Endothelial cell (in vitro differentiated cells): ENCODE measurements around the gene GAS7. TPM values are rescaled to one million over a fixed set of nuclear protein-coding genes. Genes with fewer than 3 reads are reported as not detected.

Source experiments
- DNase-seq: peaks from one replicate; pipeline ENCODE4 v3.0.0; 2021; ENCODE audit warnings: low spot score
- H3K27ac Mint-ChIP-seq: one replicate; pipeline ENCODE4 v1.8.0; 2021; ENCODE audit warnings: mixed read lengths, inconsistent platforms; ENCODE audit not compliant: unreplicated experiment
- H3K27me3 Mint-ChIP-seq: one replicate; pipeline ENCODE4 v1.8.0; 2021; ENCODE audit warnings: mild to moderate bottlenecking, moderate library complexity, mixed read lengths, inconsistent platforms; ENCODE audit not compliant: unreplicated experiment
- H3K36me3 Mint-ChIP-seq: one replicate; pipeline ENCODE4 v1.8.0; 2021; ENCODE audit warnings: mild to moderate bottlenecking, low read depth, mixed read lengths, inconsistent platforms; ENCODE audit not compliant: unreplicated experiment
- H3K4me1 Mint-ChIP-seq: one replicate; pipeline ENCODE4 v1.8.0; 2021; ENCODE audit warnings: mild to moderate bottlenecking, mixed read lengths, inconsistent platforms; ENCODE audit not compliant: unreplicated experiment
- H3K4me3 Mint-ChIP-seq: one replicate; pipeline ENCODE4 v1.8.0; 2021; ENCODE audit warnings: mild to moderate bottlenecking, mixed read lengths, inconsistent platforms; ENCODE audit not compliant: unreplicated experiment
- H3K9me3 Mint-ChIP-seq: one replicate; pipeline ENCODE4 v1.8.0; 2021; ENCODE audit warnings: mixed read lengths, inconsistent platforms; ENCODE audit not compliant: unreplicated experiment
- total RNA-seq: library from RNA; stranded (reverse); fragmentation: NEBNext Ultra II Directional; extraction: Animal tissue kit (Norgen Biotek cat#: 25700); gene quantifications from one replicate; pipeline ENCODE4 v1.2.1, GENCODE V29; 2021; ENCODE audit not compliant: unreplicated experiment
- TF ChIP-seq, protein P1 (sequence below): fragments of 200-600 bp; sonication (generic); IDR thresholded peaks from one replicate; pipeline ENCODE4 v1.5.0; 2021; ENCODE audit warnings: antibody characterized with exemption; ENCODE audit not compliant: unreplicated experiment

GAS7 gene
- total RNA-seq, 1 donor from 2014 or later = 7.0 TPM

DNA sequence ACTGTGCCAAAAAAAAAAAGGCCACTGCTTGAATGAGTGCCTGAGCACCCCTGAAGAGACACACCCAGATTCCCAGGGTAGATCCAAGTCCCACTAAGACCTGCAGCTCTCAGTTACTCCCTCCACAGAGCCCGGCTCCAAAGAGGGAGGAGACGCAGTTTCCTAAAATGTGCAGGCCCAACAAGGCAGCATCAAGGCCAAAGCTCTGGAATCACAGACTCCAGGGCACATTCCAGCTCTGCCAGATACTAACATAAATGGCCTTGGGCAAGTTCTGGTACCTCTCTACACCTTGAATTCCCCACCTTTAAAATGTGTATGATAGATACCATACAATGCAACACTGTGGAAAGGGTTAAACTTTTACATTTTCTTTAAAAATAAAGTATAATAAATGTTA, 57.0 kb downstream of the GAS7 start:
- Mint-ChIP-seq H3K36me3 (no peaks in the 10 kb centered on the region), H3K4me3 (no peak overlapping the region), H3K4me1 (peaks cover 13% of the 10 kb centered on the region), H3K27ac (no peak overlapping the region), H3K9me3 (no peaks in the 10 kb centered on the region), H3K27me3 (no peaks in the 10 kb centered on the region)
- no peak for DNase-seq
- TF ChIP-seq, protein P1, sequence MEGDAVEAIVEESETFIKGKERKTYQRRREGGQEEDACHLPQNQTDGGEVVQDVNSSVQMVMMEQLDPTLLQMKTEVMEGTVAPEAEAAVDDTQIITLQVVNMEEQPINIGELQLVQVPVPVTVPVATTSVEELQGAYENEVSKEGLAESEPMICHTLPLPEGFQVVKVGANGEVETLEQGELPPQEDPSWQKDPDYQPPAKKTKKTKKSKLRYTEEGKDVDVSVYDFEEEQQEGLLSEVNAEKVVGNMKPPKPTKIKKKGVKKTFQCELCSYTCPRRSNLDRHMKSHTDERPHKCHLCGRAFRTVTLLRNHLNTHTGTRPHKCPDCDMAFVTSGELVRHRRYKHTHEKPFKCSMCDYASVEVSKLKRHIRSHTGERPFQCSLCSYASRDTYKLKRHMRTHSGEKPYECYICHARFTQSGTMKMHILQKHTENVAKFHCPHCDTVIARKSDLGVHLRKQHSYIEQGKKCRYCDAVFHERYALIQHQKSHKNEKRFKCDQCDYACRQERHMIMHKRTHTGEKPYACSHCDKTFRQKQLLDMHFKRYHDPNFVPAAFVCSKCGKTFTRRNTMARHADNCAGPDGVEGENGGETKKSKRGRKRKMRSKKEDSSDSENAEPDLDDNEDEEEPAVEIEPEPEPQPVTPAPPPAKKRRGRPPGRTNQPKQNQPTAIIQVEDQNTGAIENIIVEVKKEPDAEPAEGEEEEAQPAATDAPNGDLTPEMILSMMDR = no peak

DNA sequence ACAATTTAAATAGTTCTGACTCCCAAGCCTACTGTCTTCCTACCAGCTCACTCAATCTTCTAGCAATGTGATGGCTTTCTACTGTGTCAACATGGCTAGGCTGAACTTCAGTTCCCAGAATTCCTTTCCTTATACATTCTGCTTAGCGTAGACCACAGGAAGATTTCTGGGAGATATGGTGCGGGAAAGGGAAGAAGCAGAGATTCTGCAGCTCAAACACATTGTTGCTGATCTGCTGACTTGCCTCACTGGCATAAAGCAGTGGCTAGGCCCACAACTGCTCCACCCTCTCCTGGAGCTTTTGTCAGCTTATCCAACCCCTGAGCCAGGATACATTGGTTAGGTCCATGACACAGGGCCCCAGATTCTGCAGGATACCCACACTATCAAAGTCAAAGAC, 58.8 kb downstream of the GAS7 start:
- Mint-ChIP-seq H3K4me3 (no peak overlapping the region), H3K27ac (no peak overlapping the region), H3K27me3 (no peaks in the 10 kb centered on the region), H3K9me3 (no peaks in the 10 kb centered on the region), H3K4me1 (peaks cover 6% of the 10 kb centered on the region), H3K36me3 (no peaks in the 10 kb centered on the region)
- DNase-seq = no peak
- TF ChIP-seq, protein P1 = no peak

DNA sequence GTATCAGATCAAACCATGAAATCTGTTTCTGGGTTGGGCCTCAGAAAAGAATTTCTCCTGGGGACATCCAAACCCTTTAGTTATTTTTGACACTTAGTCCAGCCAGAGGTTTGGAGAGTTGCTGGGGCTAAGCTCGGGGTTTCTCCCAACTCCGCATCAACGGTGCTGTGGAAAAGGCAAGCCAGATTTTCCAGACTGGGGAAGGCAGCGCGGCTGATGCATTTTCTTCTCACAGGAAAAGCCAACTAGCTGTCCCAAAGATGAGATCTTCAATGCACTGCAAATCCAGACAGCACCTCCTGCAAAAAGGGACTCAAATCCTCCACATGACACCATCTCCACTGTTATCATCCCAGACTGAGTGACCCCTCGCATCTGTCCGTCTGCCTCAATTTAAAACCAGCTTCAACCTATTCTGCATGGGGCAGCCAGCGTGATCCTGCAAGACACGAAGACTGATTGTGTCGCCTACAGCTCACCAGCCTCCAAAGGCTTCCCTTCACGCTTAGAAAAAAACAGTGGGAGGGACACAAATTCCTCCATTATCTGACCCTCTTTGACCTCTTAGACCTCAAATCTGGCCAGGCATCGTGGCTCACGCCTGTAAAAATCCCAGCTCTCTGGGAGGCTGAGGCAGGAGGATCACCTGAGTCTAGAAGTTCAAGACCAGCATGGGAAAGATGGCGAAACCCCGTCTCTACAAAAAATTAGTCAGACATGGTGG, 62.0 kb downstream of the GAS7 start:
- DNase-seq = no peak
- H3K4me3 Mint-ChIP-seq = no peak overlapping the region
- no peaks in the 10 kb centered on the region for H3K4me1 Mint-ChIP-seq
- peaks cover 3% of the 10 kb centered on the region for H3K27me3 Mint-ChIP-seq
- TF ChIP-seq, protein P1 = no peak
- H3K36me3 Mint-ChIP-seq = no peaks in the 10 kb centered on the region
- no peaks in the 10 kb centered on the region for H3K9me3 Mint-ChIP-seq
- no peak overlapping the region for H3K27ac Mint-ChIP-seq

DNA sequence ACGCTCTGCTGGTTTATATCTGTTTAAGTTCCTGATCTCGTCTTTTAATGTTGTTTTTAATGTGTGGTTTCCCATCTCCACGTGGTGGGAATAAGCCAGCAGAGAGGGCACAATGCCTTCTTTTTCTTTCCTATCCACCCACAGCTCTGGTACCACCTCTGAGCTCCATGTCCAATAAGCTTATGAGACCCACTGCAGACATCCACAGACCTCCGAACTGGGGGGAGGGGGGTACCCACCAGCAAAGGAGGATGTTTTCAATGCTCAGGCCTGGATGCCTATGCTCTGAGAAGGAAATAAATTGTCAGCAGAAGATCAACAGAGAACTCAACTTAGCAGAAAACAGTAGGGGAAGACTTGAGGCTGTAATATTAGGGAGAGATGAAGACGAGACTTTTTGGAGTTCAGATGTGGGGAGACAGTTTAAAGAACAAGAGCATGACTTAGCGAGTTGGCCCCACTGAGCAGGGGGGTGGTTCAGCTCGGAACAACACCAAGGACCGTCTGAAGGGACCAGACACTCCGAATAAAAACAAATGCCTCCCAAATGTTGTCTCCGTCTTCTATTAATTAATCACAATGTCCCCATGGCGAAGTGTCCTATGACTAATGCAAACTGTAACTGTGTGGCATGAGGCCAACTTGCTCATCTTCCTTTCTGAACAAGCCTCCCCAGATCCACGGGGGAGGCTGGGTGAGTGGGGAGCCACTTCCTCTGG, 62.7 kb downstream of the GAS7 start:
- Mint-ChIP-seq H3K36me3 (no peaks in the 10 kb centered on the region), H3K9me3 (no peaks in the 10 kb centered on the region), H3K27ac (no peak overlapping the region), H3K4me3 (no peak overlapping the region), H3K4me1 (no peaks in the 10 kb centered on the region), H3K27me3 (peaks cover 3% of the 10 kb centered on the region)
- TF ChIP-seq, protein P1 = no peak
- no peak for DNase-seq

DNA sequence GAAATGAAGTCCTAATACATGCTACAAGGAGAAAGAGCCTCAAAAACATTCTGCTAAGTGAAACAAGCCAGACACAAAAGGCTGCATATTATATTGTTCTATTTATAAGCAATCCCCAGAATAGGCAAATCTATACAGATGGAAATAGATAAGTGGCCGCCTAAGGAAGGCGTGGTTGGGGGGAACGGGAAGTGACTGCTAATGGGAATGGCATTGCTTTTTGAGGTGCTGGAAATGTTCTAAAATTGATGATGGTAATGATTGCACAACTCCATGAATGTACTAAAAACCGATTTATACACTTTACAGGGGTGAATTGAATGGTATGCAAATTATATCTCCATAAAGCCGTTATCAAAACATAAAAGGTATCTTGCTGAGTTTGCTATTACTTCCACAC, 67.7 kb downstream of the GAS7 start:
- Mint-ChIP-seq H3K4me3 (no peak overlapping the region), H3K27ac (no peak overlapping the region), H3K27me3 (peaks cover 8% of the 10 kb centered on the region), H3K9me3 (no peaks in the 10 kb centered on the region), H3K36me3 (no peaks in the 10 kb centered on the region), H3K4me1 (peaks cover 20% of the 10 kb centered on the region)
- DNase-seq = no peak
- TF ChIP-seq, protein P1 = no peak
